ENCODE measurements around the gene RREB1.
A peak's percentile ranks its signal among the peaks of the same experiment; 100 is the strongest.

RREB1 gene

GRCh38 chr6:7107578-7108195, at the start of gene RREB1:
RREB1 (plus strand) TSS chr6:7107961; CDS start chr6:7181912, 73,951 bp downstream.
- no peak for DNase-seq (ENCODE audit: extremely low read depth, low read depth)
- TF ChIP-seq CTCF (IDR thresholded peaks at IDR 0.05; ENCODE audit: low read depth, low read length) = no peak

- peak; percentile 47 for DNase-seq (ENCODE audit: extremely low read depth, low read depth)
- no peak for TF ChIP-seq CTCF (IDR thresholded peaks at IDR 0.05; ENCODE audit: low read depth, low read length)
Measured at GRCh38 chr6:7058250-7058923, 49.4 kb upstream of the RREB1 start.

- no peak for DNase-seq (ENCODE audit: extremely low read depth, low read depth)
- TF ChIP-seq CTCF (IDR thresholded peaks at IDR 0.05; ENCODE audit: low read depth, low read length) = no peak
Measured at GRCh38 chr6:7060769-7061516, 46.8 kb upstream of the RREB1 start.

- no peak for TF ChIP-seq CTCF (IDR thresholded peaks at IDR 0.05; ENCODE audit: low read depth, low read length)
- DNase-seq (ENCODE audit: extremely low read depth, low read depth) = no peak
Measured at GRCh38 chr6:7062451-7063162, 45.2 kb upstream of the RREB1 start.

- DNase-seq (ENCODE audit: extremely low read depth, low read depth) = no peak
- TF ChIP-seq CTCF (IDR thresholded peaks at IDR 0.05; ENCODE audit: low read depth, low read length) = no peak
Measured at GRCh38 chr6:7067305-7067704, 40.5 kb upstream of the RREB1 start.

GRCh38 chr6:7071405-7071804, 36.4 kb upstream of the RREB1 start:
- no peak for DNase-seq (ENCODE audit: extremely low read depth, low read depth)
- no peak for TF ChIP-seq CTCF (IDR thresholded peaks at IDR 0.05; ENCODE audit: low read depth, low read length)
